Esophagus squamous epithelium (tissue), 5 donors: ENCODE results near the gene MUSTN1. TPM values are rescaled to one million over a fixed set of nuclear protein-coding genes. Genes with fewer than 3 reads are reported as not detected.

ENCODE experiments used
- DNase-seq: peaks from one replicate; lab custom pipeline; 2025; lab: John Stamatoyannopoulos, UW
- H3K27ac ChIP-seq, 4 donors: fragments of 200-600 bp; sonication (generic); one replicate each; pipeline ENCODE4 v1.5.1; 2016 to 2019; ENCODE audit warnings: mild to moderate bottlenecking in 1 of 4
- H3K27me3 ChIP-seq, 4 donors: fragments of 200-600 bp; sonication (generic); 1 replicate in 3 of 4; 2 replicates in 1 of 4; pipeline versions ENCODE4 v1.5.1 to v1.6.0; 2017 to 2021; ENCODE audit warnings: antibody characterized with exemption in 1 of 4
- H3K36me3 ChIP-seq, 3 donors: fragments of 200-600 bp; sonication (generic); one replicate each; pipeline ENCODE4 v1.5.1; 2016 to 2019
- H3K4me1 ChIP-seq, 3 donors: fragments of 200-600 bp; sonication (generic); one replicate each; pipeline ENCODE4 v1.5.1; 2017 to 2019
- H3K4me3 ChIP-seq, 4 donors: fragments of 200-600 bp; sonication (generic); 1 replicate in 3 of 4; 2 replicates in 1 of 4; pipeline ENCODE4 v1.5.1; 2016 to 2019; ENCODE audit warnings: mild to moderate bottlenecking in 2 of 4, moderate library complexity in 1 of 4
- H3K9me3 ChIP-seq, 3 donors: fragments of 200-600 bp; sonication (generic); one replicate each; pipeline ENCODE4 v1.5.1; 2016 to 2019
- CTCF ChIP-seq, 6 experiments: fragments of 450-650 bp in 4 of 6; fragments of 200-600 bp in 2 of 6; sonication (generic) in 2 of 6; IDR thresholded peaks; one replicate each; pipeline ENCODE4 v1.5.1; 2016 to 2019; ENCODE audit warnings: antibody characterized with exemption in 6 of 6, mild to moderate bottlenecking in 4 of 6, moderate library complexity in 4 of 6
- POLR2A ChIP-seq, 4 donors: fragments of 450-650 bp; IDR thresholded peaks; one replicate each; pipeline ENCODE4 v1.6.1; 2017; ENCODE audit warnings: antibody characterized with exemption in 4 of 4, mild to moderate bottlenecking in 4 of 4, moderate library complexity in 3 of 4
- WGBS, 2 donors: methylation state at CpG; one replicate each; pipeline ENCODE4 v1.1.5; 2018; 5-methylcytosine and 5-hydroxymethylcytosine counted together
- intact Hi-C: fragments of 100-400 bp; cut with DNase I; formaldehyde crosslinking; loops from one replicate; pipeline ENCODE4 v1.15.0; 2022
- total RNA-seq, 4 donors: library from RNA; depleted of rRNA; stranded (reverse); fragments of >200 nt; gene quantifications; one replicate each; pipeline ENCODE4 v1.1.0, GENCODE V29; 2016
- donor health status: DM: yes; HTN: yes; CAD: no.

Gene MUSTN1
- total RNA-seq, 4 donors from 2014 or later = 4.2 to 15.7 (median 5.7) TPM; not detected in 1

GRCh38 chr3:52841981-52842340 lies 7.1 kb upstream of the MUSTN1 start:
- 67 to 80% methylated on average over 9 to 11 of the region's 12 CpGs for WGBS, 2 donors
- no peak for DNase-seq
- H3K36me3 ChIP-seq = peaks cover 0 to 49% (median 0%) of the 10 kb centered on the region in 3 donors

GRCh38 chr3:52841211-52841980 lies 6.6 kb upstream of the MUSTN1 start:
- 89 to 96% methylated on average over 7 to 12 of the region's 12 CpGs for WGBS, 2 donors
- DNase-seq = no peak
- Histone ChIP-seq H3K9me3 (no peaks in the 10 kb centered on the region), H3K27ac (peak overlapping the region in 2 of 4 donors; percentile 29 to 79), H3K4me3 (no peak overlapping the region), H3K27me3 (no peaks in the 10 kb centered on the region), H3K4me1 (peaks cover 0 to 59% (median 29%) of the 10 kb centered on the region in 3 donors), H3K36me3 (peaks cover 0 to 48% (median 0%) of the 10 kb centered on the region in 3 donors)
- TF ChIP-seq CTCF (IDR thresholded peaks at IDR 0.05) (no peak), POLR2A (IDR thresholded peaks at IDR 0.05) (no peak)
- intact Hi-C loops = no loop called here

More at GRCh38 chr3:52841981-52842340, 7.1 kb upstream of the MUSTN1 start:
- Histone ChIP-seq H3K27ac (peak overlapping the region in 3 of 4 donors; percentile 16 to 79 (median 29)), H3K27me3 (no peaks in the 10 kb centered on the region), H3K4me1 (peaks cover 0 to 60% (median 33%) of the 10 kb centered on the region in 3 donors), H3K4me3 (no peak overlapping the region), H3K9me3 (no peaks in the 10 kb centered on the region)
- TF ChIP-seq CTCF (IDR thresholded peaks at IDR 0.05) (no peak), POLR2A (IDR thresholded peaks at IDR 0.05) (no peak)
- intact Hi-C loops = no loop called here

GRCh38 chr3:52839892-52840545 lies 5.2 kb upstream of the MUSTN1 start:
- no peak overlapping the region for H3K27ac ChIP-seq
- H3K4me3 ChIP-seq = no peak overlapping the region
- WGBS, 2 donors = 81 to 83% methylated on average over 14 to 23 of the region's 23 CpGs
- H3K4me1 ChIP-seq = peaks cover 0 to 60% (median 30%) of the 10 kb centered on the region in 3 donors
- no peaks in the 10 kb centered on the region for H3K27me3 ChIP-seq
- intact Hi-C loops = no loop called here
- H3K9me3 ChIP-seq = no peaks in the 10 kb centered on the region
- no peak for DNase-seq
- peaks cover 0 to 56% (median 0%) of the 10 kb centered on the region in 3 donors for H3K36me3 ChIP-seq
- no peak for TF ChIP-seq POLR2A (IDR thresholded peaks at IDR 0.05)
- TF ChIP-seq CTCF (IDR thresholded peaks at IDR 0.05) = no peak

GRCh38 chr3:52839268-52839575 lies 4.4 kb upstream of the MUSTN1 start:
- no peak for DNase-seq
- no peak for TF ChIP-seq CTCF (IDR thresholded peaks at IDR 0.05)
- TF ChIP-seq POLR2A (IDR thresholded peaks at IDR 0.05) = no peak
- WGBS, 2 donors = 80 to 81% methylated on average over 1 to 2 of the region's 2 CpGs
- H3K27ac ChIP-seq = no peak overlapping the region
- H3K4me1 ChIP-seq = peaks cover 0 to 60% (median 24%) of the 10 kb centered on the region in 3 donors
- no peak overlapping the region for H3K4me3 ChIP-seq
- H3K27me3 ChIP-seq = no peaks in the 10 kb centered on the region
- H3K36me3 ChIP-seq = peaks cover 0 to 56% (median 0%) of the 10 kb centered on the region in 3 donors
- intact Hi-C loops = no loop called here
- no peaks in the 10 kb centered on the region for H3K9me3 ChIP-seq
